ENCODE measurements around the gene ZNF543.
"Not testable (repeated sequence)": the region's sequence is repeated elsewhere in the genome, so short reads cannot be mapped to it uniquely, and the experiment has no call there.

The ZNF543 gene

DNA sequence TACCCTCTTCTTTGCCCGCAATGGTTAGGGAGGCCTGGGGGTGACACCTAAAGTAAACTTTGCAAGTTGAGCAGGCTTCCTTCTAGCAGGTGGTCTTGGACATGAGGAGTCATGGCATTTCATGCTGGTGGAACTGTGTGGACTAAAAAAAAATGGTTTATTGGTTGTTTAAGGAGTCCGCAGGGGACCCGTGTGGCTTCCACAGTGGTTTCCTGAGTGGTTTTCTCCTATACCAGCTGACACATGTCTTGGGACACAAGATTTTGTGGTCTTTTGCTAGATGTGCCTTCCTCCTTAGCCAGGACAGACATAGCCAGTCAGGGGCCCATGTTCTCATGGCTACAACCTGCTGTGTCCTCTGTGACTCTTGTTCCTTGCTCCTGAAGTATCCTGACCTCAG lies 1.5 kb downstream of the ZNF543 start:
- DNase-seq, result no peak

DNA sequence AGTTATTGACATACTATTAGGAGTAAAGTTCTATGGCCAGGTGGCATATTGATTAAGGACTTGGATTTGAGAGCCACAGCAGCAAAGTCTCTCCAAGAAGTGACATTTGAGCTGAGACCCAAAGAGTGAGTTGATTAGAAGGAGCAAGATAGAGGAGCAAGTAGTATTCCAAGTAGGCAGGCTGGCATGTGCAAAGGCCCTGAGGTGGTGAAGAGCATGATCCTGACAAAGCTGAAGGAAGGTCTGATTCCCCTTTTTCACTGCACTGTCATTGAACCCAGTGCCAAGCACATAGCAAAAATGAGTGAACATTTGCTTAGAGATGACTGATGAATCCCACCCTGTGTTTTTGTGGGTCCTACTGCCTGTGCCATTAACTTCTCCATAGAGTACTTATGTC lies 4.7 kb downstream of the ZNF543 start:
- no peak for DNase-seq

DNA sequence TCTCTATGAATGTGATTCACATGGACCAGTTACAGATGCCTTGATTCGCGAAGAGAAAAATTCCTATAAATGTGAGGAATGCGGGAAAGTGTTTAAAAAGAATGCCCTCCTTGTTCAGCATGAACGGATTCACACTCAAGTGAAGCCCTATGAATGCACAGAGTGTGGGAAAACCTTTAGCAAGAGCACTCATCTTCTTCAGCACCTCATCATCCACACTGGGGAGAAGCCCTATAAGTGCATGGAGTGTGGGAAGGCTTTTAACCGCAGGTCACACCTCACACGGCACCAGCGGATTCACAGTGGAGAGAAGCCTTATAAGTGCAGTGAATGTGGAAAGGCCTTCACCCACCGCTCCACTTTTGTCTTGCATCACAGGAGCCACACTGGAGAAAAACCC lies 7.7 kb downstream of the ZNF543 start:
- no peak for DNase-seq

DNA sequence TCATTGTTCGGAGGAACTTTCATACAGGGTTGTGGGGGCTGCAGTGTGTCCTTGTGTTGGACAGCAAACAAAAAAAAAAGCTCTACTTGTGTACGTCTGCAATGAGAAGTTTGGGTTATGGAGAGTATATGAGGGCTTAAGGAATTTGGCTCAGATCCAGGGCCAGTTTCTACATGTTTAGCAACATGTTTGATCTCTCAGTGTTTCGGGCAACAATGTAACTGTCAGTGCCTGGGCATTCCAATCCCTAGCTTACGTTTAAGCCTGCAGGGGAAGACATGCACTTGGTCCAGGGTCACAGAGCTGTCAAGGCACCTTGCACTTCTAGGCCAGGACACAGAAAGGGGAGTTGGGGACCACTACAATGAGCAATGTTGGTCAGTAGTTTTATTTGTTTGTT lies 13.9 kb downstream of the ZNF543 start:
- DNase-seq, result no peak

DNA sequence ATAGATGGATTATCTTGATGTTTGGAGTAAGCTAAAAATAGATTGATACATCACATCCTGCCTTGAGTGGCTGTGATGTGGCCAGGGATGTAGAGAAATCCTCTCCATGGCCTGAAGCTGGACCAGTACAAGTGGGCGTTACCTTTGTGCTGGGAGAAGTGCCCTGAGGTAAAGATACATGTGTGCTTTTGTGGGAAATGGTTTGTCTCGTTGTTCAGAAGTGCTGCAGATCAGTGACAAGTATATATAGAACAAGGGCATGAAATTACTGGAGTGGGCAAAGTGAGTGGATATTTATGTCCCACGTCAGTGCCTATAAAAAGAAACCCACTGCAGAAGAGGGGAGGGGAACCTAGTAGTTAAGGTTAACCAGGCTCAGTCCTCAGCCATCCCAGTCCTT lies 18.6 kb downstream of the ZNF543 start:
- DNase-seq, result no peak

DNA sequence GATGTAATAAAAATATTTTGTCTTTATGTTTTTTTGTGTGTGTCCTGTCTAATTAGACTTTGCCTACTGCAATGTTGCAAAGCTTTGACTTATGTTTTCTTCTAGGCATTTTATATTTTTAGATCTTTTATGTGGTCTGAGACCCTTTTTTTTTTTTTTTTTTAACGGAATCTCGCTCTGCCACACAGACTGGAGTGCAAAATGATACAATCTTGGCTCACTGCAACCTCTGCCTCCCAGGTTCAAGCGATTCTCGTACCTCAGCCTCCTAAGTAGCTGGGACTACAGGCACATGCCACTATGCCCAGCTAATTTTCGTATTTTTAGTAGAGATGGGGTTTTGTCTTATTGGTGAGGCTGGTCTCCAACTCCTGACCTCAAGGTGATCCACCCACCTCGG lies 22.3 kb downstream of the ZNF543 start:
- no peak for DNase-seq

DNA sequence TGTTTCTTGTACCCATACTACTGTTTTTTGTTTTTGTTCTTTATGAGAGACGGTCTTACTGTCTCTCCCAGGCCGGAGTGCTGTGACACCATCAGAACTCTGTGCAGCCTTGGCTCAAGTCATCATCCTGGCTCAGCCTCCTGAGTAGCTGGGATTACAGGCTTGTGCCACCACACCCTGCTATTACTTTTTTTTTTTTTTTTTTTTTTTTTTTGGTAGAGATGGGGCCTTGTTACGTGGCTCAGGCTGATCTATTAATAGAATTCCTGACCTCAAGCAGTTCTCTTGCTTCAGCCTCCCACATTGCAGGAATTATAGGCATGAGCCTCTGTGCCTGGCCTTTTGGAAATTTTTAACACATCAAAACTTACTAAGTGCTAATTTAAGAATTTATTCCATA lies 27.9 kb downstream of the ZNF543 start:
- DNase-seq, result no peak

DNA sequence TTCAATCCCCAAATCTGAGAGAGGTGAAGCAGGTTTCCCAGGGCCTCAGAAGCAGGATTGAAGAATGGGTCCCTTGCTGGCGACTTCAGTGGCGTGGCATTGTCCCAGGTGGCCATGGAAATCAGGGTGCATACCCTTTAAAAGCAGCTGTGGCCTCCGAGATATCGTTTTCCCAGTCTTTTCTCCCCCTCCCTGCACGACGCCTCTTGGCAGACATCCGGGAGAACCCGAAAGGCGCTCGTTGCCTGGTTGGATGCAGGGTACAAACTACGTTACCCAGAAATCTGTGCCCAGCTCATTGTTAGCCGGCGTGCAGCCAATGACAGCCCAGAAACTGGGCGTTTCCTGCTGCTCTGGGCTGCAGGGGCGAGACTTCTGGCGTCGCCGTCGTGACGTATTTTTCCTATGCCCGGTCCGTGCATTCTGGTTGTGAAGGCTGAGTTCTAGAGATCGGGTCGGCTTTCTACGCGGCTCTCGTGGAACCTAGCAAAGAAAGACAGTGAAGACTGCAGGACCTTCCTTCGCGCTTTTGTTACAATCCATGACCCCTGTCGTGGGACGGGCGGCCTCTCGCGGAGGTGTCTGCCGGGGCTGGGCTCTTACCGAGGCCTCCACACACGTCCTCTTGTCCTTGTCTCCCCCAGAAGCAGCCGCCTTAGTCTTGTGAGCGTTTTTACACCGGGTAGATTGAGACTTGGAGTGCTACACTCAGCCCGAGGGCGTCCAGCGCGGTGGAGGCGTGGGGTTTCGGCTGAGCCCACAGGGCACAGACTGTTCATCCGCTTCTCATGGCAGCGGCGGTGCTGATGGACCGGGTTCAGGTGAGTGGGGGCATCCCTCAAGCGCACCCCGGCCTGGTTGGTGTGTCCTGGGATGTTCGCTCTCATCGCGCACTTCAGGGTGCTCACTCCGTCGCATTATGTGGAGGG lies 30.9 kb downstream of the ZNF543 start, which contains the start of gene ZNF304:
ZNF304 (plus strand) TSS at position 395 of the 929 bp plus-strand sequence; CDS start at position 789, 394 bp downstream.
- peak; percentile 90 for DNase-seq

DNA sequence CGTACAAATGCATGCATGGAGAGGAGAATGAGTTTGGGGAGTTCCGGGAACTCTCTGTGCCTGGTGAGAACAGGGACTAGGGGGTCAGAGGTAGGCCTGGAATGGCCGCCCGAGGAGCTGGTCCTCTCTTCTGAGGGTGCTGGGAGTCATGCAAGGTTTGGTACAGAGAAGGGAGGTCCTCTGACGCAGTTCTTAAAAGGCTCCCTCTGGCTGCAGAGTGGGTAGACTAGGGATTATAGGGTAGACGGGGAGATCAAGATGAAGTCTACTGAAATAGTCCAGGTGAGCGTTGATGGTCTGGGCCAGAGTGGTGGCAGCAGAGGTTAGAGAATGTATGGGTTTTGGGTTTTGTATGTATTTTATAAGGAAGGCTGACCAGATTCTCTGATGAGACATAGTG lies 31.6 kb downstream of the ZNF543 start:
- no peak for DNase-seq

DNA sequence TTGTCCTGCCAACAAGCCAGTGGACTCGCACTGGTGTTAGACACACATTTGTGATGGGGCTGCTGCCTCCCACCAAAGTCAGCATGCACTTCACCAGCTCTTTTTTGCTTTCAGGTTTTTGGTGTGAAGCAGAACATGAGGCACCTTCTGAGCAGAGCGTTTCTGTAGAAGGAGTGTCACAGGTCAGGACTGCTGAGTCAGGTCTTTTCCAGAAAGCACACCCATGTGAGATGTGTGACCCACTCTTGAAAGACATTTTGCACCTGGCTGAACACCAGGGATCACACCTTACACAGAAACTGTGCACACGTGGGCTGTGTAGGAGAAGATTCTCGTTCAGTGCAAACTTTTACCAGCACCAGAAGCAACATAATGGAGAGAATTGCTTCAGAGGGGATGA lies 35.6 kb downstream of the ZNF543 start:
- DNase-seq, result no peak

DNA sequence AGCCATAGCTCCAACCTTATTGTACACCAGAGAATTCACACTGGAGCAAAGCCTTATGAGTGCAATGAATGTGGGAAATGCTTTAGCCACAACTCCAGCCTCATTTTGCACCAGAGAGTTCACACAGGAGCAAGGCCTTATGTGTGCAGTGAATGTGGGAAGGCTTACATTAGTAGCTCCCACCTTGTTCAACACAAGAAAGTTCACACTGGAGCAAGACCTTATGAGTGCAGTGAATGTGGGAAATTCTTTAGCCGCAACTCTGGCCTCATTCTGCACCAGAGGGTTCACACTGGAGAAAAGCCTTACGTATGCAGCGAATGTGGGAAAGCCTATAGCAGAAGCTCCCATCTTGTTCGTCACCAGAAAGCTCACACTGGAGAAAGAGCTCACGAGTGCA lies 37.1 kb downstream of the ZNF543 start:
- no peak for DNase-seq

DNA sequence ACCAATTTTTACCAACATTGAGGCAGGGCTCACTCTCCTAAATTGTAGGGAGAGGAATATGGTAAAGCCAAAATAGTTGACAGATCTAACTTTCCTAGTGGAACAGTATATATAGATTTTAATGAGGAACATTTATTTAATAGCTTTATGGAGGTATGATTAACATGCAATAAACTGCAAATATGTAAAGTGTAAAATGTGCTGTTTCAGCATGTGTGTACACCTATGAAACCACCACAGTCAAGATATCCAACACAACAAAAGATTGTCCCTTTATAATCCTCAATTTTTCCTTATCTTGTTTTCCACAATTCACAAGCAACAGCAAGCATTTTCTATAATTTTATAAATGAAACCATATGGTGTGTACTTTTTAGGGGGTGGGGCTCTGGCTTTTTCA lies 39.0 kb downstream of the ZNF543 start:
- no peak for DNase-seq

DNA sequence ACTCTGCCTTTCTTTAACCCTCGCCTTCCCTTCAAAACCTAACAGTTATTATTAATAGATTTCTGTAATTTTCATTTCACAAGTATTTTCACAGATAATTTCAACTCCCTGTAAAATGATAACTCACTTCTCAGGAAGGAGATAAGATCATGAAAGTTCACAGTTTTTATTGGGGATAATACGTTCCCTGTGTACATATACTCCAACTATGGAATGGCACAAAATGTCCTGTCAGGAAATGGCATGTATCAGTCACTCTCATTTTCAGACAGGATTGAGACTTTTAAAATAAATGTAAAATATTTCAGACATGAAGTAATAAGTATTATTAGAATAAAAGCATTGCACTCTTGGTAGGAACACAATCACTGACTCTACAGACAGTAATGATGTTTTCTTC lies 42.1 kb downstream of the ZNF543 start:
- no peak for DNase-seq

DNA sequence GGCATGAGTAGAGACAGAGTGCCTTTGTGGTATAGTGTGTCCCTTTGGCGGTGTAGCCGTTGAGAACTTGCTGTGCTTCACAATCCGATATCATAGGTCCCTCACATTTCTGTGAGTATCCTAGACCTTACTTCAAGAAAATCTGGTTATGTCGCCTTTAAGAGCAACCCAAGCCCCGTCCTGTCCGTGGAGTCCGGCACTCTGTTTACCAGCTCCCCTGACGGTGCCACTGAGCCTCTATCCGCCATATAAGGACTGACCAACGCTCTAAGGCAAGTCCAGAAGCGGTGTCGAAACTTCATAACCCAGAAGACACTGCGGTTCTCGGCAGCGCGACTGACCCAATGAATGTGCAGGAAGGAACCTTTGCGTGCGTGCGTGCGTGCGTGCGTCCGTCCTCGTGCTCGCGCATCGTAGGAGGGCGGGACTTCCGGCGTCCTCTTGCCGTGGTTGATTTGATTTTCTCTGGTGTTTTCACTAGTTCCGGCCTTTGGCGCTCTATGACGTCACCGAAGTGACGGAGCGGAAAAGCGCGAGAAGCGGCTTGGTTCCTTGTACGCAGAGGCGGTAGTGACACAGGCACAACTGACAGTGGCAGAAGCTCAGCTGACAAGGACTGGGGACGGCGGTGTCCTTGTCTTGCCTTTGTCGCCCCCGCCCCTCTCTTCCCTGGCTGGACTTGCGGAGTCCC lies 42.9 kb downstream of the ZNF543 start, which contains the start of the genes TRAPPC2B and ZNF547:
TRAPPC2B (plus strand) TSS at position 555 of the 691 bp plus-strand sequence. CDS start 1,283 bp downstream, outside the sequence.
ZNF547 (plus strand) TSS at position 555 of the 691 bp plus-strand sequence. CDS start 5,005 bp downstream, outside the sequence.
- DNase-seq, result peak; percentile 99

DNA sequence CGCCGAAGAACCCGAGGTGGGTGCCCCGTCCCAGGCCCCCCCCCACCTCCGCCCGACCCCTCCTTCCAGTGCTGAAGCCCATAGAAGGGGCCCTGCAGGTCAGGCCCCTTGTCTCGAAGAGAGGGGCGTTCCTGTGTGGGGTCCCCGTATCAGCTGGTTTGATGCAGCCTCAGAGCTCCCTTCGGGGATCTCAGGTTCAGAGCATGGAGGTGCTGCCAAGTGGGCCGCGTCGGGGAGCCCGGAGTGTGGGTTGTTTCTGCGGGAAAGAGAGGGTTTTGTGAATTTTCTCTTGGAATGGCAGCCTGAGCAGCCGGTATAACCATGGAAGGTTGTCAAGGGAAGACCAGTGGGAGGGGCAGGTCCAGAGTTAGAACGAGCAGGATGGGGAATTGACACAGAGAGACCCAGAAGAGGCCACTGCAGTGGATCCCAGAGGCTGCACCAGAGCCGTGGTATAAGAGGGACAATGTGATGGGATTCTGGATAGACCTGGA lies 43.5 kb downstream of the ZNF543 start:
- DNase-seq, result no peak

DNA sequence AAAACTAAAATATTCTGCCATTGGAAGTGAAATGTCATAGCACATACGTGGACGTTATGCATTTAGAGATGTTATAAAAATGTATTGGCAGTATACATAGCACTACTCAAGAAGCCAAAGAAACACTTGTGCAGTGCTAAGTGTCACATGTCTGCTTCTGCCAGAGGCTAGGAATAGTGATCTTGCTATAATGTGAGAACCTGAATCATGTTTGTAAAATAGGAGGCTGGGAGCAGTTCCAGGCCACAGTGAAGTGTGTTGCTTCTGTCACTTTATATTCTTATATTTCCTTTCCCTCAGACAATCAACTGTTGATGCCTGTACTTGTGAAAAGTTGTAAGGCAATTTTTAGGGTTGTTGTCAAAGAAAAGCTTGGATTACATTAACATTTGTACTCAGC lies 46.5 kb downstream of the ZNF543 start:
- DNase-seq, result no peak

DNA sequence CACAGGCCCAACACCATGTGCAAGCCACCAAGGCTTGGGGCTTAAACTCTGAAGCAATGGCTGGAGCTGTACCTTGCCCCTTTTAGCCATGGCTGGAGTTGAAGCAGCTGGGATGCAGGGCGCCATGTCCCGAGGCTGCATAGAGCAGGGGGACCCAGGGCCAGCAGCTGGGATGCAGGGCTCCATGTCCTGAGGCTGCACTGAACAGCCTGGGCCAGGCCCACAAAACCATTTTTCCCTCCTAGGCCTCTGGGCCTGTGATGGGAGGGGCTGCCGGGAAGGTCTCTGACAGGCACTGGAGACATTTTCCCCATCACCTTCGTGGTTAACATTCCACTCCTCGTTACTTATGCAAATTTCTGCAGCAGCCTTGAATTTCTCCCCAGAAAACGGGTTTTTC lies 53.9 kb downstream of the ZNF543 start:
- no peak for DNase-seq

DNA sequence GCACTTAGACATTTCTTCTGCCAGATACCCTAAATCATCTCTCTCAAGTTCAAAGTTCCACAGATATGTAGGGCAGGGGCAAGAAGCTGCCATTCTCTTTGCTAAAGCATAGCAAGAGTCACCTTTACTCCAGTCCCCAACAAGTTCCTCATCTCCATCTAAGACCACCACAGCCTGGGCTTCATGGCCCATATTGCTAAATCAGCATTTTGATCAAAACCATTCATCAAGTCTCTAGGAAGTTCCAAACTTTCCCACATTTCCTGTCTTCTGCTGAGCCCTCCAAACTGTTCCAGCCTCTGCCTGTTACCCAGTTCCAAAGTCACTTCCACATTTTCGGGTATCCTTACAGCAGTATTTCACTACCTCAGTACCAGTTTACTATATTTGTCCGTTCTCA lies 54.4 kb downstream of the ZNF543 start:
- DNase-seq, result not testable (repeated sequence)

DNA sequence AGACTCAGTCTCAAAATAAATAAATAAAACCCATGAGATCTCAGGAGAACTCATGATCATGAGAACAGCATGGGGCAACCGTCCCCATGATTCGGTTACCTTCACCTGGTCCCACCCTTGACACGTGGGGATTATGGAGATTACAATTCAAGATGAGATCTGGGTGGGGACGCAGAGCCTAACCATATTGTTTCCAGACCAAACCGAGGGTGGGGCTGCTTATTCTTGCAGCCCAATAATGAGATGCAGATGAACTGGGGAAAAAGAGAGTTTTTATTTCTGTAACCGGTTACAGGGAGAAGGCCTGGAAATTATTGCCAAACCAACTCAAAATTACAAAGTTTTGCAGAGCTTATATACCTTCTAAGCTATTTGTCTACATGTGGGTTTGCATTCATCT lies 55.9 kb downstream of the ZNF543 start:
- no peak for DNase-seq

DNA sequence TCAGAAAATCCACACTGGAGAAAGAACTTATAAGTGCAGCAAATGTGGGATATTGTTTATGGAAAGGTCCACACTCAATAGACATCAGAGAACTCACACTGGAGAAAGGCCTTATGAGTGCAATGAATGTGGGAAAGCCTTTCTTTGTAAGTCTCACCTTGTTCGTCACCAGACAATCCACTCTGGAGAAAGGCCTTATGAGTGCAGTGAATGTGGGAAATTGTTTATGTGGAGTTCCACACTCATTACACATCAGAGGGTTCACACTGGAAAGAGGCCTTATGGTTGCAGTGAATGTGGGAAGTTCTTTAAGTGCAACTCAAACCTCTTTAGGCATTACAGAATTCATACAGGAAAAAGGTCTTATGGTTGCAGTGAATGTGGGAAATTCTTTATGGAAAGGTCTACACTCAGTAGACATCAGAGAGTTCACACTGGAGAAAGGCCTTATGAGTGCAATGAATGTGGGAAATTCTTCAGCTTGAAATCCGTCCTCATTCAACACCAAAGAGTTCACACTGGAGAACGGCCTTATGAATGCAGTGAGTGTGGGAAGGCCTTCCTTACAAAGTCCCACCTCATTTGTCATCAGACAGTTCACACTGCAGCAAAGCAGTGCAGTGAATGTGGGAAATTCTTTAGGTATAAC lies 57.4 kb downstream of the ZNF543 start:
- DNase-seq, result no peak

Measured in CD4-positive, alpha-beta T cell treated with Interleukin-21 for 1 hour (primary cell).